Measurements from ENCODE around the gene SYDE2.
"Not testable (repeated sequence)": the region's sequence is repeated elsewhere in the genome, so short reads cannot be mapped to it uniquely, and the experiment has no call there.

SYDE2 gene

DNA sequence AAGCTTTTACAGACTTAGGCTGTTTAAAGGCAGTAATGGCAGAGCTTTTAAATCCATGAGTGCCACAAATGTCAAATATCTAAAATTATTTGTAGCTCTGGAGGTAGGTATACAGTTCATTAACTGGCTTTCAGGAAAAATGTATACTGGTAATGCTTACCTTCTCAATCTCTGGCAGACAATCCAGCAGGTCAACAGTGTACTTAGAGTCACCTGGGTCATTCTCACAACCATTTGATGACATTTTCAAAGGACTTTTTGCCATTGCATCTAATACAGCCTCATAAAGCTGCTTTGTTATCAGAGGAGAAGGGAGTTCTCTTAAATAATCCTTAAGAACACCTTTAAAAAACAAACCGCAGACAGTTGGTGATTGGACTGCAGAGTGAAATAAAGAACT lies 31.9 kb downstream of the SYDE2 start:
- no peak for DNase-seq

DNA sequence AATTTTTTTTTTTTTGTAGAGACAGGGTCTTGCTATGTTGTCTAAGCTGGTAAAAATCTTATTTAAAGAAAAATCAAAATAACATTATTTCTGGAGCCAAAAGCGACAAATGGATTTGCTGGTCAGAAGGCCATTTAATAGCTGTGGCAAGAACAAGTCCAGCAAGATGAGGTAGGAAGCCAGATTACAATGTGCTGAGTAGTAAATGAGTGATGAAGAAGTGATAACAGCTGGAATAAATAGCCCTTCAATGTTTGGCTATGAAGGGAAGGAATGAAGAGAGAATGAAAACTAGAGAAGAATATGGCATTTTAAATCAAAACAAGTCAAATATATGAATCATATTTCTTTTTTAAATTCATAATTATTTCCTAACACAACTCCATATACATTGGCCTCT lies 34.5 kb downstream of the SYDE2 start:
- no peak for DNase-seq

DNA sequence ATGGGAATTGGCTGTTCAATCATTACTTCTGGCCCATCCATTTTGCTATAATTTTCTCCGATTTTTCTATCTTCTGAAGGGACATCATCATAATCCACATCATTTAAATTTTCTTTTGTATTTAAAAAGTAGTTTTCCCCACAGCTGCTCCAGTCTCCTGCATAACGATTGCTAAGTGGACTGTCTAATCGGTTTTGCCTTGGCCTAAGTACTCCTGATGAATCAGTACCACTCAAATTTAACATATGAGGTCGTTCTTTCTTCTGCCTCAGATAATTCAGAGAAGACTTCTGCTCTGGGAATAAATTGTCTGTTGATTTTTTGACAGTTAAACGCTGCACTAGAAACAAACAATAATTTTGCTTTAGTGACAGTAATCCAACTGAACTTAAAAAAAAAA lies 41.9 kb downstream of the SYDE2 start:
- DNase-seq: peak; percentile 11

DNA sequence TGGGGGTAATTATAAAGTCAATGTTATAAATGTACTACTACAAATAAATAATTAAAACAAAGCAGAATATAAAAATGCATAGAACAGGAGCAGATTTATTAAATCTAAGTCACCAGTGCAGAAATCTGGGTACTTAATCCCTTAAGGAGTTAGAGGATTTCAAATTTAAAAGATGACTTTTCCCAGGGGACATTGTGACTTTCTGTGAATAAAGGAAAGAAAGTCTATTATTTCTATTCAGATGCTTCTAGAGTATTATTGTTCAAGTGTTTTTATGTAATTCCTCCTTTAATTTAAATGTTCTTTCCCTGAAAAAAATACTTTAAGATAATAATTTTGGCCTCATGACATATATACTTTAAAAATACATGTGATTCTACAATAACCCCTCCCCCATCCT lies 43.4 kb downstream of the SYDE2 start:
- DNase-seq: no peak

DNA sequence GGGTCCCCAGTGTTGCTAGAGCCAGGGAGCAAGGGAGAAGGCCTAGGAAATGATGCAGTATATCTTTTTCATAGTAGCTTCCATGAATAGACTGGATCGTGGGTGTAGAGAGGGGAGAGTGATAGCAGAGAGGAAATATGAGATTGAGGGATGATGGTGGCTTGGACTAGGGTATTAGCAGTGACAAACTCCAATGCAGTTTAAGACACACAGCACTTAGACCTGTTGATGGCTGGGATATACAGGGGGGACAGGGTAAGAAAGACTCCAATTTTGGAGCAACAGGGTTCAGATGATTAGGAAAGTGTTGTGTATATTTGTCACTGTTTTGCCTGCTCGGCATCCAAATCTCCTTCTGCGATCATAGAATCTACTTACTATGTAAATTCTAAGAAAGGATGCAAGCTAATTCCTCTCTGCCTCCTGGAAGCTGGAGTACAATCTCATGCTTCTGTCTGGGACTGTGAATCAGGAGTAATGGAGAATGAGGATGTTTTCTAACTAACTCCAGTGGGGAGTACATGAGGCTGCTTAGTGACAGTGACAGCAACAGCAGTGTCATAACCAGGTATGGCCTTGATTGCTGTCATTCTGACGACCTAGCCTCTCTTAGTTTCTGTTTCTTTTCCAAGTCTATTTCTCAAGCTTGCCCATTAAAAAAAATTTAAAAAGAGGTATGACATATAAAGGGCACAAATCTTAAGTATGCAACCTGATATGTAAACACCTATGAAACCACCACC lies 47.5 kb downstream of the SYDE2 start:
- DNase-seq: peak; percentile 15

GRCh38 chr1:85151446-85151845 lies 49.4 kb downstream of the SYDE2 start:
- peak; percentile 47 for DNase-seq

DNA sequence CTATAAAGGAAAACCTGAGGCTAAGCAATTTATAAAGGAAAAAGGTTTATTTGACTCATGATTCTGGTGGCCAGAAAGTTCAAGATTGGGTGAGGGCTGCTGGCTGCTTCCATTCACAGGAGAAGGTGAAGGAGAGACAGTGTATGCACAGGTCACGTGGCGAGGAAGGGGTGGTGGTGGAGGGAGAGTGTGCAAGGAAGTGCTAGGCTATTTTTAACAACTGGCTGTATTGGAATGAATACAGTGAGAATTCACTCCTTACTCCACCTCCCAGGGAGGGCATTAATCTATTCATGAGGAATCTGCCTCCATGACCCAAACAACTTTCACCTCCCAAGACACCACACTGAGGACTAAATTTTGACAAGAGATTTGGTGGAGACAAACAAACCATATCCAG lies 51.0 kb downstream of the SYDE2 start:
- DNase-seq: no peak

GRCh38 chr1:85148524-85149250 lies 52.1 kb downstream of the SYDE2 start:
- no peak for DNase-seq

DNA sequence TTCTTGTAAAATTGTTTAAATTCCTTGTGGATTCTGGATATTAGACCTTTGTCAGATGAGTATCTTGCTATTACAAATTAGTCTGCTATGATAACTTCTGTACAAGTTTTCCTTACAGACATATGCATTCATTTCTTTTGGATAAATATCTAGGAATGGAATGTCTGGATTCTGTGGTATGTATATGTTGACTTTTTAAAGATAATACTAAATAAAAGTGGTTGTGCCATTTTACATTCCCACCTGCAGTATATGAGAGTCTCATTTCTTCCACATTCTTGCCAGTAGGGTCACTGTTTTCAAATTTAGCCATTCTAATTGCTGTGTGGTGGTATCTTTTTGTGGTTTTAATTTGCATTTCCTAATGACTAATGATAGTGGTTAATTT lies 53.9 kb downstream of the SYDE2 start:
- DNase-seq: no peak

- not testable (repeated sequence) for DNase-seq
Measured at GRCh38 chr1:85146298-85146971, 54.4 kb downstream of the SYDE2 start.

GRCh38 chr1:85144351-85144750 lies 56.5 kb downstream of the SYDE2 start:
- DNase-seq: no peak

DNA sequence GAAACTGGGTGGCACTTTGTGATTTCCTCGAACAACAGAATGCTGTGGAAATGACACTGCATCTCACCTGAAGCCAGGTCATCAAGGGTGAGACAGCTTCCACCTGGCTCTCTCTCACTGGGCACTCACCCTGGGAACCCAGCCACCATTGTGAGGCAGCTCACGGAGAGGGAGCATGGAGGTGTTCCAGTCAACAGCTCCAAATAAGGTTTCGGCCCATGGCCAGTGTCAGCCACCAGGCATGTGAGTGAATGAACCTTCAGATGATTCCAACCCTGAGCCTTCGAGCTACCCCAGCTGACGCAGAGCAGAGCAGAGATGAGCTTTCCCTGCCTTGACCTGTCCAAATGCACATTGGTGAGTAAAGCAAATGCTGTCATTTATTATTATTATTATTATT lies 58.1 kb downstream of the SYDE2 start:
- DNase-seq: no peak

DNA sequence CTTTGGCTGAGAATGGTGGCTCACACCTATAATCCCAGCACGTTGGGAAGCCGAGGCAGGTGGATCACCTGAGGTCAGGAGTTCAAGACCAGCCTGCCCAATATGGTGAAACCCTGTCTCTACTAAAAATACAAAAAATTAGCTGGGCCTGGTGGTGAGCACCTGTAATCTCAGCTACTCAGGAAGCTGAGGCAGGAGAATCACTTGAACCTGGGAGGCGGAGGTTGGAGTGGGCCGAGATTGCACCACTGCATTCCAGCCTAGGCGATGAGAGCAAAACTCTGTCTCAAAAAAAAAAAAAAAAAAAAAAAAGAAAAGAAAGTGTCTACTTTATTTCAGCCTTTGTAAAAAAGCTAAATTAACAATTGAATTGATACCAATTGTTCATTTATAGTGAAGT lies 62.4 kb downstream of the SYDE2 start:
- DNase-seq: not testable (repeated sequence)

- DNase-seq: peak; percentile 98
Measured at GRCh38 chr1:85137660-85138059, 63.2 kb downstream of the SYDE2 start.

- peak; percentile 86 for DNase-seq
Measured at GRCh38 chr1:85135392-85135798, 65.4 kb downstream of the SYDE2 start.

GRCh38 chr1:85134583-85135391 lies 66.0 kb downstream of the SYDE2 start:
- DNase-seq: peak; percentile 85

DNA sequence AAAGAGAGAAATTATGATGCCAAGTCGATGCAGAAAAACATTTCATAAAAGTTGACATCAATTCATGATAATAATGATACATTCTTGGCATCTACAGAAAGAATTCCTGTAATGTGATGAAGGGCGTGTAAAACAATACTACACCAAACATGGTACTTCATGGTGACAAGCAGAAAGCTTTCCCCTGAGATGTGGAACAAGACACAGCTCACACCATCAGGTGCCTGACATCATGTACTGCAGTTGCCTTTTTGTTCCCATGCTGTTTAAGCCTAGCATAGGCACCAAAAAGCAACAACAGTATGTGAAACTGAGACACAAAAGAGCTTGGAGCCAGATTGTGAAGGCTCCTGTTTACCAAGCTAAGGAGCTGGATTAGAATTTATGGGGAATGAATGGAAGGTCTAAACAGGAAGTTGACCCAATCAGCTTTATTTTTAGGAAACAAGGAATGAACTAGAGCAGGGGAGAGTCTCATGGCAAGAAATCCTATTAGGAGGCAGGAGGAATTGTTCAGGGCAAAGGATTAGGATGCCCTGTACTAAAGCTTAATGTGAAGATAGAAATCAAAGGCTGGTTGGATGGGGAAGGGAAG lies 67.2 kb downstream of the SYDE2 start:
- peak; percentile 15 for DNase-seq

GRCh38 chr1:85132078-85132720 lies 68.6 kb downstream of the SYDE2 start:
- no peak for DNase-seq

DNA sequence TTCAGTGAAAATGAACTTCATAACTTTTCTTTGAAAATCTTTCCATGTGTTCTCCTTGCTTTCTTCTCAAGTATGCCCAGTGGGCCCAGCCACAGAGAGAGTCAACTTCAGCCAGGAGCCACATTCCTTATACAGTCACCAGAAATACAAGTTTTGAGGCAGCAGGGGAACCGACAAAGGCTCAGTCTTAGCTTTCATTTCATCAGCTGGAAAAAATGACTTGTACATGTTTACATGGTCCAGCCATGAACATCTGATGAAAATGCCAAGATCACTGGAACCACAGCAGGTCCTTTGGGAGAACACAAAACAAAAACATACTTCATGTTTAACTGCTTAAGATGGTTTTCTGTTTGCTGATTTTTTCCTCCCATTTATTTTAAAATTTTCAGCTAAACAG lies 72.5 kb downstream of the SYDE2 start:
- no peak for DNase-seq

DNA sequence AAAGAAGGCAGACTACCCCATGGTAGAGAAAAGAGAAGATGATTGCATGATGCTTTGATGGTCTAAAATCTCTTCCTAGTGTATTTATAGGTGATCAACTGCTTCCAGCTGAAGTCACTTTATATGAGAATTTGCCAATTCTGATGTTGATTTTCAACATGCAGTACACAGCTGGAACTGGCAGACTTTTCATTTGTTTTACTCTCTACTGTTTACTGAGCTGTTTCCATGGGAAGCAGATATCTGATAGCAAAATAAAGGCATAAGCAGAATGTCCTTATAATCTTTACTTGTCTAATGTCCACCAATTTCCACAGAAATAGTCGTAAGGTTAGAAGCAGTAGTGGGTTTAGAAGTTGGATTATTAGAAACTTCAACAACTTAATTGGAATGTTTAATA lies 74.9 kb downstream of the SYDE2 start:
- DNase-seq: no peak

- peak; percentile 76 for DNase-seq
Measured at GRCh38 chr1:85124091-85124490, 76.7 kb downstream of the SYDE2 start.

DNA sequence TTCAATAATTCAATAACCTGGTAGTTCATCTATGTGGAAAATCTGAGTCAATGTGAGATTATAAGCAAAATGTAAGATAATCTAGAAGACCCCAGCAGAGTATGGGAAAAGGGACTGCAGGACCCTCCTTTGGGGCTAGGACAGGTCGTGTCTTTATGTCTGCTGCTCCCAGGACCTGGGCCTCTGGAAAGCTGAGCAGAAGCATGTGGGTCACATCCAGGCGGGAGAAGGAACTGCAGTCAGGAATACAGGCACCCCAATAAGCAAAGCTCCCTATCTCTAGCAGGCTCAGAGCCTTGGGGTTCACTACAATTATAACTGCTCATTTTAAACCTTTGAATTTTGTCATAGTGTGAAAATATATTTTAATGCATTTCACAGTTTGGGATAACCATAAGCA lies 78.6 kb downstream of the SYDE2 start:
- DNase-seq: no peak

All from DMS79 treated with DMSO at 0.1 percent for 48 hours (cell line).